ENCODE results near the gene NTRK3.

Gene NTRK3

GRCh38 chr15:88021601-88022000, 234.9 kb downstream of the NTRK3 start:
- DNase-seq (ENCODE audit: low read depth, low spot score), result no peak

GRCh38 chr15:88020806-88021205, 235.7 kb downstream of the NTRK3 start:
- Histone ChIP-seq H3K9ac (ENCODE audit: insufficient read length) (no peak overlapping the region), H3K9me3 (ENCODE audit: low read depth, low read length) (no peaks in the 10 kb centered on the region), H3K27ac (no peak overlapping the region), H3K36me3 (ENCODE audit: insufficient read depth, low read length) (no peaks in the 10 kb centered on the region), H3K4me3 (no peak overlapping the region)
- TF ChIP-seq EZH2 (IDR thresholded peaks at IDR 0.05) (no peak), POLR2AphosphoS5 (IDR thresholded peaks at IDR 0.05; ENCODE audit: borderline replicate concordance, low read depth, low read length) (no peak), FOXP2 (optimal IDR thresholded peaks at IDR 0.05; ENCODE audit: control extremely low read depth, extremely low read length, insufficient read depth) (no peak)
- no peak for DNase-seq (ENCODE audit: low read depth, low spot score)

More at GRCh38 chr15:88021601-88022000, 234.9 kb downstream of the NTRK3 start:
- Histone ChIP-seq H3K9ac (ENCODE audit: insufficient read length) (no peak overlapping the region), H3K36me3 (ENCODE audit: insufficient read depth, low read length) (no peaks in the 10 kb centered on the region), H3K4me3 (no peak overlapping the region), H3K9me3 (ENCODE audit: low read depth, low read length) (no peaks in the 10 kb centered on the region), H3K27ac (no peak overlapping the region)
- TF ChIP-seq FOXP2 (optimal IDR thresholded peaks at IDR 0.05; ENCODE audit: control extremely low read depth, extremely low read length, insufficient read depth) (no peak), POLR2AphosphoS5 (IDR thresholded peaks at IDR 0.05; ENCODE audit: borderline replicate concordance, low read depth, low read length) (no peak)

DNA sequence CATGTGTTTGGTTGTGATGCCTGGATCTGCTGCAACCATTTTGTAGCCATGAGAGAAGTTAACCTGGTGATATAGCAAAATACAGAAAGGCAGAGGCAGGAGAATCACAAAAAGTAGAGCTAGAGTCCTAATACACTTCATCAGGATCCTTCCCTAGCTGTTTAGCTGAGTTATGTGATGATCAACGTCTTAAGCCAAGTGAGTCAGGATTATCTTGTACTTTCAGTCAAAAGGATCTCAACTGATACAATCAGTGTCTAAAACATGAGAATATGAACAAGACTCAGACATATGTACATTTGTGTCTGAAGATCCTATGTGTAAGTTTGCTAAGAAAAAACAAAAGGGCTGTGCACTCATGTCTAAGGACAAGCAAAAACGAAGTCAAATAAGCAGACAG, 236.9 kb downstream of the NTRK3 start:
- H3K9ac ChIP-seq (ENCODE audit: insufficient read length), result no peak overlapping the region
- no peaks in the 10 kb centered on the region for H3K36me3 ChIP-seq (ENCODE audit: insufficient read depth, low read length)
- TF ChIP-seq EZH2 (IDR thresholded peaks at IDR 0.05) (no peak), FOXP2 (optimal IDR thresholded peaks at IDR 0.05; ENCODE audit: control extremely low read depth, extremely low read length, insufficient read depth) (no peak), POLR2AphosphoS5 (IDR thresholded peaks at IDR 0.05; ENCODE audit: borderline replicate concordance, low read depth, low read length) (no peak)
- no peak for DNase-seq (ENCODE audit: low read depth, low spot score)
- H3K9me3 ChIP-seq (ENCODE audit: low read depth, low read length), result no peaks in the 10 kb centered on the region
- no peak overlapping the region for H3K27ac ChIP-seq
- H3K4me3 ChIP-seq, result no peak overlapping the region

DNA sequence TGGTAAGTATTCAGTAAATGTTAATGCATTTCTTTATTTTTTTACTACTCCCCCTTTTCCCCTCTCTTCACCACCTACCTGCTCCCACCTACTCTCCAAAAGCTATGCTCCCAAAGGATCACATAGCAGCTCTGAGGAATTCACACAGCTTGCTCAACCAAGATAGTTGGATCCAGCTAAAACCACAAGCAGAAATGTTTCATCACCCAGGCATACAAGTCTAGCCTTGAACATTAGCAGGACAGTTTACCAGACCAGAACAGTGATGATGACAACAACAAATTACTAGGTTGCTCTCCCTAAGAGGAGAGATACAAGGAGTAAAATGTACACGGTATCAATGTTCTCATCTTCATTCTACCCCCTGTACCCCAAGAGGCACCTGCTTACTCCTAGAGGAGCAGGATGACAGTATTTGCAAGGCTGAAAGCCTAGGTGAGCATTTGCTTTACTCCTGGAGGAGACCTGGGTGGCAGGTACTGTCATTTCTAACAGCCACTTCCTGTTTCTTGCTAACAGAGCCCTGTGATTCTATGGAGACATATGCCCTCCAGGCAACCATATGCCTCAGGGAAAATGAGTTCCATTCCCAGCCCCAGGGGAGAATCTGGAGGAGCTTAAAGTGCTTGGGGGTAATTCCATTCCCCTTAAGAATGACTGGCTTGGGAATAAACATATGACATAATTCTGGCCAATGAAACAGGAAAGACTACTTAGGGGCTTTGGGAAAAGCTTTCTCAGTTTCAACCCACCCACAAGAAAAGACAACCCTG, 237.5 kb downstream of the NTRK3 start:
- TF ChIP-seq EZH2 (IDR thresholded peaks at IDR 0.05) (no peak), POLR2AphosphoS5 (IDR thresholded peaks at IDR 0.05; ENCODE audit: borderline replicate concordance, low read depth, low read length) (no peak), FOXP2 (optimal IDR thresholded peaks at IDR 0.05; ENCODE audit: control extremely low read depth, extremely low read length, insufficient read depth) (no peak)
- Histone ChIP-seq H3K36me3 (ENCODE audit: insufficient read depth, low read length) (no peaks in the 10 kb centered on the region), H3K4me3 (no peak overlapping the region), H3K9me3 (ENCODE audit: low read depth, low read length) (no peaks in the 10 kb centered on the region), H3K27ac (no peak overlapping the region), H3K9ac (ENCODE audit: insufficient read length) (no peak overlapping the region)
- no peak for DNase-seq (ENCODE audit: low read depth, low spot score)

DNA sequence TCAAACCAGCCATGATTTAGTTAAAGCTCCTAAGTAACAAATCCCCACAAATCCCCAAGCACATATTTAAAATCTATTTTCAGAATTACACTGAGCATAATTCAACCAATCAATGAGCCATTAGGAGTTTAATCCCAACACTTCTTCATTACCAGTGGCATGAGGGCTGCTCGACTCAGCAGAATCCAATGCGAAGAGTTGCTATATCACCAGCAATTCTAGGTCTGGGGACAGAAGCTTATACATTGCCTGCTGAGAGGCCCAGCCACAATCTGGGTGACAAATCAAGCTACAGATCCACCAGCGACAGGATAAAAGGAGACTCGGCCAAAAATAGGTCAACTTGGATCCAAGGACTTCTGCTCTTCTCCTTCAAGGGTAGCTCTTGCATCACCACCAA, 238.8 kb downstream of the NTRK3 start:
- Histone ChIP-seq H3K4me3 (no peak overlapping the region), H3K27ac (no peak overlapping the region), H3K9me3 (ENCODE audit: low read depth, low read length) (no peaks in the 10 kb centered on the region), H3K9ac (ENCODE audit: insufficient read length) (no peak overlapping the region), H3K36me3 (ENCODE audit: insufficient read depth, low read length) (no peaks in the 10 kb centered on the region)
- no peak for DNase-seq (ENCODE audit: low read depth, low spot score)
- TF ChIP-seq POLR2AphosphoS5 (IDR thresholded peaks at IDR 0.05; ENCODE audit: borderline replicate concordance, low read depth, low read length) (no peak), EZH2 (IDR thresholded peaks at IDR 0.05) (no peak), FOXP2 (optimal IDR thresholded peaks at IDR 0.05; ENCODE audit: control extremely low read depth, extremely low read length, insufficient read depth) (no peak)

GRCh38 chr15:88016406-88016805, 240.1 kb downstream of the NTRK3 start:
- Histone ChIP-seq H3K36me3 (ENCODE audit: insufficient read depth, low read length) (no peaks in the 10 kb centered on the region), H3K9me3 (ENCODE audit: low read depth, low read length) (no peaks in the 10 kb centered on the region), H3K4me3 (no peak overlapping the region), H3K27ac (no peak overlapping the region), H3K9ac (ENCODE audit: insufficient read length) (no peak overlapping the region)
- TF ChIP-seq POLR2AphosphoS5 (IDR thresholded peaks at IDR 0.05; ENCODE audit: borderline replicate concordance, low read depth, low read length) (no peak), EZH2 (IDR thresholded peaks at IDR 0.05) (no peak), FOXP2 (optimal IDR thresholded peaks at IDR 0.05; ENCODE audit: control extremely low read depth, extremely low read length, insufficient read depth) (no peak)
- DNase-seq (ENCODE audit: low read depth, low spot score), result no peak

DNA sequence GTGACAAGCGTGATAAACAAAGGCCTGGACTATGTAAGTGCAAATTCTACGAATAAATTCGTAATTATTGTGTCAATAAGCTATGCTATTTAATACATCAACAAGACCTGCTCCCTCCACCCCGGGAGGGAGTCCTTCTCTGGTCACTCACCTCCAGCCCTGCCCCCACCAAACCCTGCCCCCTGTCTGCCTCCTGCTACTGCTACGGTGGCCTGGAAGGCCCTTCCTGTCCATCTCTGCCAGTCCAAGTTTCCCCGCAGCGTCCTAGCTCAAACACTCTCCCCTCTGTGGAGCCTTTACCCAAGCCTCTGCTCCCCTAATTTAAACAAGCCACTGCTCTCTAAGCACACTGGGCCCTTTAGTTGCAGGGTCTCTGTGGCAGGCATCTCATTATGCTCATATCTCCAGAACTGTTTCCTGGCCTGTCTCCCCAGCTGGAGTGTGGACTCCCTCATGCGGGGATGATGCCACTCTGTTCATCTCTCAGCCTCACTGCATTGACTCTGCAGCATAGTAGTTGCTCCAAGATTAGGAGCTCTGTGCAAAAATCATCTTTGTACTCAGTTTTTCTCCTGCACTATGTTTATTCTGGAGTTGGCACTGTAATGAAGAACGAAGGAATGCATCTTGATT, 241.2 kb downstream of the NTRK3 start:
- Histone ChIP-seq H3K27ac (no peak overlapping the region), H3K9me3 (ENCODE audit: low read depth, low read length) (no peaks in the 10 kb centered on the region), H3K4me3 (no peak overlapping the region), H3K9ac (ENCODE audit: insufficient read length) (no peak overlapping the region), H3K36me3 (ENCODE audit: insufficient read depth, low read length) (no peaks in the 10 kb centered on the region)
- no peak for TF ChIP-seq EZH2 (IDR thresholded peaks at IDR 0.05)
- no peak for DNase-seq (ENCODE audit: low read depth, low spot score)

- no peaks in the 10 kb centered on the region for H3K36me3 ChIP-seq (ENCODE audit: insufficient read depth, low read length)
- TF ChIP-seq POLR2AphosphoS5 (IDR thresholded peaks at IDR 0.05; ENCODE audit: borderline replicate concordance, low read depth, low read length), result no peak
- no peak for TF ChIP-seq FOXP2 (optimal IDR thresholded peaks at IDR 0.05; ENCODE audit: control extremely low read depth, extremely low read length, insufficient read depth)
- TF ChIP-seq EZH2 (IDR thresholded peaks at IDR 0.05), result no peak
- H3K27ac ChIP-seq, result no peak overlapping the region
- no peaks in the 10 kb centered on the region for H3K9me3 ChIP-seq (ENCODE audit: low read depth, low read length)
- H3K4me3 ChIP-seq, result no peak overlapping the region
- no peak for DNase-seq (ENCODE audit: low read depth, low spot score)
- no peak overlapping the region for H3K9ac ChIP-seq (ENCODE audit: insufficient read length)
These were observed 241.9 kb downstream of the NTRK3 start for GRCh38 chr15:88014454-88015160.

Data from SK-N-MC (cell line).